Vagina (tissue), 2 donors: ENCODE data around the gene PTPRE. TPM values are rescaled to one million over a fixed set of nuclear protein-coding genes. Genes with fewer than 3 reads are reported as not detected.

Experiments
- DNase-seq, 2 donors: peaks; one replicate each; pipeline ENCODE4 v3.0.0-alpha.2; 2017; ENCODE audit errors: extremely low spot score in 2 of 2
- H3K27ac ChIP-seq: fragments of 200-600 bp; sonication (generic); one replicate; pipeline ENCODE4 v1.5.1; 2019
- H3K27me3 ChIP-seq: fragments of 200-600 bp; sonication (generic); one replicate; pipeline ENCODE4 v1.5.1; 2019
- H3K36me3 ChIP-seq, 2 donors: fragments of 200-600 bp; sonication (generic); one replicate each; pipeline ENCODE4 v1.5.1; 2017 to 2019
- H3K4me1 ChIP-seq: fragments of 200-600 bp; sonication (generic); one replicate; pipeline ENCODE4 v1.5.1; 2019
- H3K4me3 ChIP-seq, 2 donors: fragments of 200-600 bp; sonication (generic); 1 replicate in 1 of 2; 2 replicates in 1 of 2; pipeline ENCODE4 v1.5.1; 2016 to 2019
- H3K9me3 ChIP-seq: fragments of 200-600 bp; sonication (generic); one replicate; pipeline ENCODE4 v1.5.1; 2019
- CTCF ChIP-seq, 3 experiments: fragments of 450-650 bp in 2 of 3; fragments of 200-600 bp in 1 of 3; sonication (generic) in 1 of 3; IDR thresholded peaks; one replicate each; pipeline ENCODE4 v1.5.1; 2017 to 2019; ENCODE audit warnings: antibody characterized with exemption in 3 of 3, mild to moderate bottlenecking in 2 of 3, moderate library complexity in 2 of 3
- POLR2A ChIP-seq, 2 donors: fragments of 450-650 bp; IDR thresholded peaks; one replicate each; pipeline ENCODE4 v1.6.1; 2017; ENCODE audit warnings: antibody characterized with exemption in 2 of 2, mild to moderate bottlenecking in 2 of 2, moderate library complexity in 2 of 2
- POLR2AphosphoS5 ChIP-seq, 2 donors: sonication (generic); formaldehyde crosslinking; IDR thresholded peaks; one replicate each; pipeline ENCODE4 v1.9.0; 2017; ENCODE audit warnings: antibody characterized with exemption in 2 of 2, mild to moderate bottlenecking in 2 of 2, low read depth in 1 of 2; ENCODE audit not compliant: insufficient read depth in 1 of 2
- intact Hi-C: fragments of 100-400 bp; cut with DNase I; formaldehyde crosslinking; loops from one replicate; pipeline ENCODE4 v1.15.1; 2023
- total RNA-seq: library from RNA; depleted of rRNA; stranded (reverse); fragments of >200 nt; gene quantifications from one replicate; pipeline ENCODE4 v1.2.3, GENCODE V29; 2016

PTPRE gene
- total RNA-seq, 1 donor from 2014 or later = 77.6 TPM

GRCh38 chr10:127869329-127869728 lies 37.6 kb upstream of the PTPRE start:
- H3K4me1 ChIP-seq = no peaks in the 10 kb centered on the region
- no peak for DNase-seq
- intact Hi-C loops = no loop called here
- H3K4me3 ChIP-seq = no peak overlapping the region
- H3K9me3 ChIP-seq = no peaks in the 10 kb centered on the region
- no peak overlapping the region for H3K27ac ChIP-seq
- H3K36me3 ChIP-seq = no peaks in the 10 kb centered on the region
- H3K27me3 ChIP-seq = no peaks in the 10 kb centered on the region
- TF ChIP-seq CTCF (IDR thresholded peaks at IDR 0.05) = no peak
- TF ChIP-seq POLR2AphosphoS5 (IDR thresholded peaks at IDR 0.05; ENCODE audit: insufficient read depth in 1 of 2, low read depth in 1 of 2) = no peak
- TF ChIP-seq POLR2A (IDR thresholded peaks at IDR 0.05) = no peak

GRCh38 chr10:127871631-127872010 lies 35.3 kb upstream of the PTPRE start:
- TF ChIP-seq POLR2AphosphoS5 (IDR thresholded peaks at IDR 0.05; ENCODE audit: insufficient read depth in 1 of 2, low read depth in 1 of 2) (no peak), POLR2A (IDR thresholded peaks at IDR 0.05) (no peak), CTCF (IDR thresholded peaks at IDR 0.05) (no peak)
- Histone ChIP-seq H3K9me3 (no peaks in the 10 kb centered on the region), H3K4me3 (no peak overlapping the region), H3K4me1 (no peaks in the 10 kb centered on the region), H3K36me3 (no peaks in the 10 kb centered on the region), H3K27ac (no peak overlapping the region), H3K27me3 (no peaks in the 10 kb centered on the region)
- intact Hi-C loops = no loop called here
- peak in 1 of 2 donors; percentile 81 for DNase-seq

DNA sequence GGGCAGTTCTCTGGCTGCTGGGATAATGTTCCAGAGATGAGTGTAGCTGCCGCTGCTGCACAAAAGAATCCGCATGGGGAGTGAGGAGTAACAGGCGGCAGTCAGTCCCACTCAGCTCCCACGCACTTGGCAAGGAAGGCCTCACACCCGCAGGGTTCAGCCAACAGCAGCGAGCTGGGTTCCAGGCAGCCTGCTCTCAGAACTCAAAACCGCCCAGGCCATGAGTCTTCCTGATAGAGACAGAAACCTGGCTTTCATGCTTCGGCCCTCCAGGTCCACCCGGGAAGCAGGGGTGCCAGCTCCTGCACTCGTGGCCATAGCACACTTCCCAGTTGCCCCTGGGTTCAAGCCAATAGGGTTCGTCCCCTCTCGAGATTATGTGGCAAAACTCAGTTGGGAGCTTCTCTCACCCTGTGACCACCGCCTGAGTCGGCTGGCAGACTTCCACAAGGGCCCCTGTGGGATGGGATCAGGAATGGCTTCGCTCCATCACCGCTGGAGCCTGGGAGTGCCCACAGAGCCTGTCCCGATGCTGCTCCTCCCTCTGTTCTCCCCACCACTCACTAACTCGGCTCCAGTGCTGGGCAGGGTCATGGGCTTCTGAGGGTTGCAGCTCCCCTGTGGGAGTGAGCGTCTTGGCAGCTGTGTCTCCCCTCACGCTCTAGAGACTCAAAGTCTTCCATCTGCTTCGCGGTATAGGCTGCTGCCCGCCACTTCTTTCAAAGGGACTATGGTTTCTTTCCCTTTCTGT lies 34.7 kb upstream of the PTPRE start:
- H3K4me1 ChIP-seq = no peaks in the 10 kb centered on the region
- no peaks in the 10 kb centered on the region for H3K36me3 ChIP-seq
- H3K27me3 ChIP-seq = no peaks in the 10 kb centered on the region
- H3K9me3 ChIP-seq = no peaks in the 10 kb centered on the region
- intact Hi-C loops = no loop called here
- peak; percentile 75 to 84 for DNase-seq
- no peak overlapping the region for H3K4me3 ChIP-seq
- H3K27ac ChIP-seq = no peak overlapping the region
- no peak for TF ChIP-seq POLR2AphosphoS5 (IDR thresholded peaks at IDR 0.05; ENCODE audit: insufficient read depth in 1 of 2, low read depth in 1 of 2)
- no peak for TF ChIP-seq POLR2A (IDR thresholded peaks at IDR 0.05)
- TF ChIP-seq CTCF (IDR thresholded peaks at IDR 0.05) = no peak

- intact Hi-C loops = no loop called here
- DNase-seq = peak; percentile 54 to 61
Measured at GRCh38 chr10:127872871-127873600, 33.9 kb upstream of the PTPRE start.

More at GRCh38 chr10:127872871-127873600, 33.9 kb upstream of the PTPRE start:
- H3K27me3 ChIP-seq = no peaks in the 10 kb centered on the region
- TF ChIP-seq CTCF (IDR thresholded peaks at IDR 0.05) (no peak), POLR2A (IDR thresholded peaks at IDR 0.05) (no peak), POLR2AphosphoS5 (IDR thresholded peaks at IDR 0.05; ENCODE audit: insufficient read depth in 1 of 2, low read depth in 1 of 2) (no peak)
- H3K9me3 ChIP-seq = no peaks in the 10 kb centered on the region
- H3K27ac ChIP-seq = no peak overlapping the region
- H3K4me3 ChIP-seq = no peak overlapping the region
- no peaks in the 10 kb centered on the region for H3K4me1 ChIP-seq
- no peaks in the 10 kb centered on the region for H3K36me3 ChIP-seq
